Endothelial cell (in vitro differentiated cells): ENCODE data around the gene HMGB2. TPM values are rescaled to one million over a fixed set of nuclear protein-coding genes. Genes with fewer than 3 reads are reported as not detected.

ENCODE experiments used
- total RNA-seq: library from RNA; stranded (reverse); fragmentation: NEBNext Ultra II Directional; extraction: Animal tissue kit (Norgen Biotek cat#: 25700); gene quantifications from one replicate; pipeline ENCODE4 v1.2.1, GENCODE V29; 2021; ENCODE audit not compliant: unreplicated experiment

Gene HMGB2
- total RNA-seq, 1 donor from 2014 or later: 160 TPM

Other genes starting within 250 kb of the HMGB2 start
- gene GALNT7, start 165.5 kb downstream of the HMGB2 start, total RNA-seq: 80.9 TPM
- gene SAP30, start 36.6 kb upstream of the HMGB2 start, total RNA-seq: 22.2 TPM
- gene SCRG1, start 64.8 kb upstream of the HMGB2 start, total RNA-seq: not detected
- gene HAND2, start 195.9 kb upstream of the HMGB2 start, total RNA-seq: 1.5 TPM